Adrenal gland (tissue), 5 donors: ENCODE results near the gene HMG20B.

Experiments used
- CTCF ChIP-seq, 6 experiments: fragments of 450-650 bp in 4 of 6; fragments of 200-600 bp in 2 of 6; sonication (generic) in 1 of 6; IDR thresholded peaks; 1 replicate in 5 of 6; 2 replicates in 1 of 6; pipeline versions ENCODE4 v1.5.1 to v1.8.0; 2016 to 2021; ENCODE audit warnings: antibody characterized with exemption in 6 of 6, mild to moderate bottlenecking in 2 of 6, moderate library complexity in 1 of 6
- POLR2A ChIP-seq, 2 donors: fragments of 450-650 bp; IDR thresholded peaks; one replicate each; pipeline ENCODE4 v1.6.1; 2017; ENCODE audit warnings: antibody characterized with exemption in 2 of 2, mild to moderate bottlenecking in 2 of 2, moderate library complexity in 1 of 2
- donor health status: DM: no; HTN: no; CAD: no.

- TF ChIP-seq CTCF (IDR thresholded peaks at IDR 0.05) (no peak), POLR2A (IDR thresholded peaks at IDR 0.05) (peak; percentile 80 to 84)
These were observed 15.1 kb upstream of the HMG20B start, which contains the start of gene MFSD12 for GRCh38 chr19:3557461-3558248.
